ENCODE results near the gene ACTN4.

ACTN4 gene

GRCh38 chr19:38710928-38711725 is 63.7 kb downstream of the ACTN4 start:
- DNase-seq (ENCODE audit: extremely low read depth, insufficient read length), result no peak
- H3K4me3 ChIP-seq (replicated peaks; ENCODE audit: low read depth, low read length), result no peak overlapping the region
- TF ChIP-seq CTCF (IDR thresholded peaks at IDR 0.05; ENCODE audit: insufficient read depth, low read length, poor library complexity, severe bottlenecking), result no peak
- peaks cover 58% of the 10 kb centered on the region for H3K36me3 ChIP-seq (ENCODE audit: control insufficient read depth, insufficient read depth, low read length)
- no peaks in the 10 kb centered on the region for H3K27me3 ChIP-seq (replicated peaks; ENCODE audit: control insufficient read depth, insufficient read depth, low read length)

- H3K27me3 ChIP-seq (replicated peaks; ENCODE audit: control insufficient read depth, insufficient read depth, low read length), result no peaks in the 10 kb centered on the region
- no peak for DNase-seq (ENCODE audit: extremely low read depth, insufficient read length)
- H3K4me3 ChIP-seq (replicated peaks; ENCODE audit: low read depth, low read length), result no peak overlapping the region
- TF ChIP-seq CTCF (IDR thresholded peaks at IDR 0.05; ENCODE audit: insufficient read depth, low read length, poor library complexity, severe bottlenecking), result no peak
- H3K36me3 ChIP-seq (ENCODE audit: control insufficient read depth, insufficient read depth, low read length), result peaks cover 60% of the 10 kb centered on the region
Measured at GRCh38 chr19:38711726-38712153, 64.3 kb downstream of the ACTN4 start.

- DNase-seq (ENCODE audit: extremely low read depth, insufficient read length), result no peak
- peaks cover 60% of the 10 kb centered on the region for H3K36me3 ChIP-seq (ENCODE audit: control insufficient read depth, insufficient read depth, low read length)
- no peaks in the 10 kb centered on the region for H3K27me3 ChIP-seq (replicated peaks; ENCODE audit: control insufficient read depth, insufficient read depth, low read length)
- no peak overlapping the region for H3K4me3 ChIP-seq (replicated peaks; ENCODE audit: low read depth, low read length)
- no peak for TF ChIP-seq CTCF (IDR thresholded peaks at IDR 0.05; ENCODE audit: insufficient read depth, low read length, poor library complexity, severe bottlenecking)
Measured at GRCh38 chr19:38712161-38712748, 64.8 kb downstream of the ACTN4 start.

GRCh38 chr19:38713227-38713649 is 65.8 kb downstream of the ACTN4 start:
- Histone ChIP-seq H3K27me3 (replicated peaks; ENCODE audit: control insufficient read depth, insufficient read depth, low read length) (no peaks in the 10 kb centered on the region), H3K4me3 (replicated peaks; ENCODE audit: low read depth, low read length) (no peak overlapping the region), H3K36me3 (ENCODE audit: control insufficient read depth, insufficient read depth, low read length) (peaks cover 57% of the 10 kb centered on the region)
- DNase-seq (ENCODE audit: extremely low read depth, insufficient read length), result no peak
- no peak for TF ChIP-seq CTCF (IDR thresholded peaks at IDR 0.05; ENCODE audit: insufficient read depth, low read length, poor library complexity, severe bottlenecking)

- Histone ChIP-seq H3K36me3 (ENCODE audit: control insufficient read depth, insufficient read depth, low read length) (peaks cover 54% of the 10 kb centered on the region), H3K4me3 (replicated peaks; ENCODE audit: low read depth, low read length) (no peak overlapping the region), H3K27me3 (replicated peaks; ENCODE audit: control insufficient read depth, insufficient read depth, low read length) (no peaks in the 10 kb centered on the region)
- TF ChIP-seq CTCF (IDR thresholded peaks at IDR 0.05; ENCODE audit: insufficient read depth, low read length, poor library complexity, severe bottlenecking), result no peak
- no peak for DNase-seq (ENCODE audit: extremely low read depth, insufficient read length)
Measured at GRCh38 chr19:38713865-38714264, 66.4 kb downstream of the ACTN4 start.

All from GM06990 (cell line).